PC-9 (cell line): ENCODE results near the gene CAMTA1. TPM values are rescaled to one million over a fixed set of nuclear protein-coding genes. Genes with fewer than 3 reads are reported as not detected.

Experiments
- BruUV-seq: library from RNA; stranded (reverse); fragments of 400-500 nt; replicated peaks from 2 replicates; lab custom pipeline; 2021; lab: Mats Ljungman, UMichigan
- CTCF ChIA-PET: fragments of 300-600 bp; sonication (Branson Sonifier 250); formaldehyde crosslinking; loops from one replicate; lab custom pipeline; 2022; ENCODE audit warnings: antibody characterized with exemption; lab: Charles Lee
- POLR2A ChIA-PET: fragments of 300-600 bp; sonication (Branson Sonifier 250); formaldehyde crosslinking; loops from one replicate; lab custom pipeline; 2022; ENCODE audit warnings: antibody characterized with exemption; ENCODE audit not compliant: unreplicated experiment; lab: Charles Lee
- DNase-seq, 2 experiments: peaks; one replicate each; pipeline versions ENCODE4 v3.0.0 to v3.0.0-alpha.2; 2015 to 2022; ENCODE audit warnings: mixed read lengths in 1 of 2
- H2AFZ ChIP-seq: fragments of 200-600 bp; sonication (generic); 2 replicates; pipeline ENCODE4 v1.8.1; 2017; ENCODE audit warnings: antibody characterized with exemption
- H3F3A ChIP-seq: fragments of 200-600 bp; sonication (generic); 2 replicates; pipeline ENCODE4 v1.8.1; 2017; ENCODE audit warnings: antibody characterized with exemption, mild to moderate bottlenecking, low read depth; ENCODE audit not compliant: insufficient read depth
- H3K27ac ChIP-seq: fragments of 200-600 bp; sonication (generic); 2 replicates; pipeline ENCODE4 v1.6.1; 2016; ENCODE audit warnings: mixed run types
- H3K27me3 ChIP-seq: fragments of 200-600 bp; sonication (generic); 2 replicates; pipeline ENCODE4 v1.6.1; 2016; ENCODE audit warnings: low read depth, mixed run types; ENCODE audit not compliant: insufficient read depth
- H3K36me3 ChIP-seq: fragments of 200-600 bp; sonication (generic); 2 replicates; pipeline ENCODE4 v1.6.1; 2016; ENCODE audit warnings: low read depth, mixed run types
- H3K4me1 ChIP-seq: fragments of 200-600 bp; sonication (generic); replicated peaks from 2 replicates; pipeline ENCODE4 v1.6.1; 2016; ENCODE audit warnings: mixed run types; ENCODE audit not compliant: insufficient read depth
- H3K4me2 ChIP-seq: fragments of 200-600 bp; sonication (generic); 2 replicates; pipeline ENCODE4 v1.6.1; 2017; ENCODE audit warnings: mixed run types
- H3K4me3 ChIP-seq: fragments of 200-600 bp; sonication (generic); 2 replicates; pipeline ENCODE4 v1.6.1; 2016; ENCODE audit warnings: mixed run types
- H3K79me2 ChIP-seq: fragments of 200-600 bp; sonication (generic); 2 replicates; pipeline ENCODE4 v1.6.1; 2017; ENCODE audit warnings: low read depth, mixed run types
- H3K9me2 ChIP-seq: fragments of 200-600 bp; sonication (generic); 2 replicates; pipeline ENCODE4 v1.8.1; 2017; ENCODE audit warnings: mild to moderate bottlenecking; ENCODE audit not compliant: insufficient read depth
- H3K9me3 ChIP-seq: fragments of 200-600 bp; sonication (generic); 2 replicates; pipeline ENCODE4 v1.8.1; 2016; ENCODE audit warnings: low read depth; ENCODE audit not compliant: insufficient read depth
- H4K20me1 ChIP-seq: fragments of 200-600 bp; sonication (generic); 2 replicates; pipeline ENCODE4 v1.8.1; 2017; ENCODE audit not compliant: insufficient read depth
- EZH2 ChIP-seq: fragments of 200-600 bp; sonication (generic); IDR thresholded peaks from 2 replicates; pipeline ENCODE4 v1.8.0; 2017; ENCODE audit warnings: antibody characterized with exemption, low read depth
- intact Hi-C: fragments of 100-400 bp; cut with micrococcal nuclease; formaldehyde crosslinking; loops from one replicate; pipeline ENCODE4 v1.10.0; 2022; ENCODE audit not compliant: unreplicated experiment
- total RNA-seq: library from RNA; stranded (reverse); gene quantifications from 2 replicates; pipeline ENCODE4 v1.2.3, GENCODE V29; 2021
- TF ChIP-seq, protein P1 (sequence below): fragments of 200-600 bp; sonication (generic); conservative IDR thresholded peaks from 2 replicates; pipeline ENCODE4 v1.6.1; 2017; ENCODE audit warnings: mixed run types, antibody characterized with exemption, mild to moderate bottlenecking, moderate library complexity

Gene CAMTA1
- total RNA-seq, 1 experiment from 2014 or later = 72.3 TPM

DNA sequence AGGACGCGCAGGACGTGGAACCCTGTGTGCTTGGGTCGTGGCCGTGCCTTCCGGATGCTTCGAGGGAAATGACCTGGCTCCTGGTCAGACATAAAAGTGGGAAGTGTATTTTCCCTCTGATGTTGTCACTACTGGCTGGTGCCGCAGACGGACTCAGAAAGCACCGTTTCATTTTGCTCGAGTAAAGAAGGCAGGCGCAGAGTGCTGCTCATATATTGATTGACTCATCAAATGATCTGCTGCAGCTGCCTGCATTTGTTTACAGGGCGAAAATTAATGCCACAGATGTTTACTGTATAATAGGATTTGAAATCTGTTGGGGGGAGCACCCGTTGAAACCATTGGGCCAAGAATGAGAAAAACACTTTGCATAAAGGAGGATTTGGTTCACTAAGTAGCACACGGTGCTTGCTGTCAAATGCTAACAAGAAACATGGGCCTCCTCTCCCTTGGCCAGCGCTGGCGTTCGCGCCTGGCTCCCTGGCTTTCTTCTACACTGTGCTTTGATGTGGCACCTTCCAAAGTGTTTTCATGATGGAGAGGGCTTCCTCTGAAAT is 365.5 kb downstream of the CAMTA1 start:
- Histone ChIP-seq H3F3A (no peaks in the 10 kb centered on the region), H3K27me3 (peaks cover 65% of the 10 kb centered on the region), H3K27ac (no peak overlapping the region), H3K9me3 (no peaks in the 10 kb centered on the region), H3K4me3 (no peak overlapping the region), H4K20me1 (no peaks in the 10 kb centered on the region), H3K79me2 (no peaks in the 10 kb centered on the region), H3K9me2 (no peaks in the 10 kb centered on the region), H2AFZ (no peak overlapping the region), H3K4me1 (no peaks in the 10 kb centered on the region), H3K36me3 (no peaks in the 10 kb centered on the region), H3K4me2 (no peak overlapping the region)
- intact Hi-C loops = no loop called here
- CTCF ChIA-PET = no interaction called here
- TF ChIP-seq, protein P1, sequence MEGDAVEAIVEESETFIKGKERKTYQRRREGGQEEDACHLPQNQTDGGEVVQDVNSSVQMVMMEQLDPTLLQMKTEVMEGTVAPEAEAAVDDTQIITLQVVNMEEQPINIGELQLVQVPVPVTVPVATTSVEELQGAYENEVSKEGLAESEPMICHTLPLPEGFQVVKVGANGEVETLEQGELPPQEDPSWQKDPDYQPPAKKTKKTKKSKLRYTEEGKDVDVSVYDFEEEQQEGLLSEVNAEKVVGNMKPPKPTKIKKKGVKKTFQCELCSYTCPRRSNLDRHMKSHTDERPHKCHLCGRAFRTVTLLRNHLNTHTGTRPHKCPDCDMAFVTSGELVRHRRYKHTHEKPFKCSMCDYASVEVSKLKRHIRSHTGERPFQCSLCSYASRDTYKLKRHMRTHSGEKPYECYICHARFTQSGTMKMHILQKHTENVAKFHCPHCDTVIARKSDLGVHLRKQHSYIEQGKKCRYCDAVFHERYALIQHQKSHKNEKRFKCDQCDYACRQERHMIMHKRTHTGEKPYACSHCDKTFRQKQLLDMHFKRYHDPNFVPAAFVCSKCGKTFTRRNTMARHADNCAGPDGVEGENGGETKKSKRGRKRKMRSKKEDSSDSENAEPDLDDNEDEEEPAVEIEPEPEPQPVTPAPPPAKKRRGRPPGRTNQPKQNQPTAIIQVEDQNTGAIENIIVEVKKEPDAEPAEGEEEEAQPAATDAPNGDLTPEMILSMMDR = no peak
- no peak for TF ChIP-seq EZH2
- no TSS peak for BruUV-seq
- POLR2A ChIA-PET = no interaction called here
- DNase-seq = no peak

GRCh38 chr1:7151978-7152377 is 366.7 kb downstream of the CAMTA1 start:
- intact Hi-C loops = no loop called here
- CTCF ChIA-PET = no interaction called here

DNA sequence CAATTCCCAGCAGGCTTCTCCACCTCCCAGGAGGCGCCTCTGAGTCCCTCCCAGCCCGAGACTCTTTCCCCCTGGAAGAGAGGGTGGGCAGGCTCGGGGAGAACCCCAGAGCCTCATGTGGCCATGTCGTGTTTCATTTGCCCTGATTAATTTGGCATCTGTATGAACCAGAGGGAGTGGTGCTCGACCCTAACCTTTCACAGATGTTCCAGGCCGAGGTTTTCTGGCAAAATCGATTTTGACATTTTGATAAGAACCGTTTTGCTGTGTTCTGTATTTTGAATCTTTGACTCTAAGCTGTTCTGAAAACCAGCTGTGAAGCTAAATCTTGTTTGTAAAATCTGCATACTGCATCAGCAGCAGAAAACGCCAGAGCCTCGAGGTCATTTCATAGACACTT is 367.4 kb downstream of the CAMTA1 start:
- H3K9me2 ChIP-seq = no peaks in the 10 kb centered on the region
- no peaks in the 10 kb centered on the region for H4K20me1 ChIP-seq
- H3K79me2 ChIP-seq = no peaks in the 10 kb centered on the region
- H3K4me3 ChIP-seq = no peak overlapping the region
- BruUV-seq = no TSS peak
- ChIA-PET CTCF (no interaction called here), POLR2A (no interaction called here)
- intact Hi-C loops = no loop called here
- no peaks in the 10 kb centered on the region for H3K4me1 ChIP-seq
- peaks cover 62% of the 10 kb centered on the region for H3K27me3 ChIP-seq
- H3K27ac ChIP-seq = no peak overlapping the region
- no peaks in the 10 kb centered on the region for H3F3A ChIP-seq
- no peaks in the 10 kb centered on the region for H3K9me3 ChIP-seq
- no peak overlapping the region for H3K4me2 ChIP-seq
- no peak overlapping the region for H2AFZ ChIP-seq
- H3K36me3 ChIP-seq = no peaks in the 10 kb centered on the region
- no peak for DNase-seq
- no peak for TF ChIP-seq EZH2
- TF ChIP-seq, protein P1 = no peak

More at GRCh38 chr1:7151978-7152377, 366.7 kb downstream of the CAMTA1 start:
- Histone ChIP-seq H3K27ac (no peak overlapping the region), H4K20me1 (no peaks in the 10 kb centered on the region), H3K79me2 (no peaks in the 10 kb centered on the region), H3K4me1 (no peaks in the 10 kb centered on the region), H3K4me2 (no peak overlapping the region), H3K9me2 (no peaks in the 10 kb centered on the region), H3K4me3 (no peak overlapping the region), H2AFZ (no peak overlapping the region), H3K9me3 (no peaks in the 10 kb centered on the region), H3F3A (no peaks in the 10 kb centered on the region), H3K27me3 (peaks cover 62% of the 10 kb centered on the region), H3K36me3 (no peaks in the 10 kb centered on the region)
- POLR2A ChIA-PET = no interaction called here
- no TSS peak for BruUV-seq
- DNase-seq = no peak
- no peak for TF ChIP-seq EZH2
- TF ChIP-seq, protein P1 = no peak
